Endothelial cell of umbilical vein (primary cell): ENCODE results near the gene MAGI1.

Experiments used
- FOS ChIP-seq: IDR thresholded peaks from 2 replicates; pipeline ENCODE4 v1.6.1; 2011; ENCODE audit warnings: mild to moderate bottlenecking, low read length, moderate library complexity, borderline replicate concordance; ENCODE audit not compliant: insufficient read depth
- JUN ChIP-seq: IDR thresholded peaks from 2 replicates; pipeline ENCODE4 v1.6.1; 2011; ENCODE audit warnings: borderline replicate concordance, low read depth; ENCODE audit not compliant: insufficient read length, insufficient read depth
- MYC ChIP-seq: IDR thresholded peaks from one replicate; pipeline ENCODE4 v1.6.1; 2011; ENCODE audit warnings: mild to moderate bottlenecking, low read depth, low read length
- POLR2A ChIP-seq: IDR thresholded peaks from 2 replicates; pipeline ENCODE4 v1.6.1; 2012; ENCODE audit warnings: low read depth, mild to moderate bottlenecking, control low read depth, low read length
- POLR2AphosphoS5 ChIP-seq: IDR thresholded peaks from 2 replicates; pipeline ENCODE4 v1.6.1; 2012; ENCODE audit warnings: low read depth, mild to moderate bottlenecking, control low read depth, low read length, moderate library complexity; ENCODE audit not compliant: insufficient read depth
- TF ChIP-seq, protein P1 (sequence below), 2 donors: IDR thresholded peaks; 1 replicate in 1 of 2; 2 replicates in 1 of 2; pipeline ENCODE4 v1.5.1; 2011; ENCODE audit warnings: low read length in 2 of 2, mild to moderate bottlenecking in 2 of 2, moderate library complexity in 2 of 2, control low read depth in 1 of 2, inconsistent platforms in 1 of 2, low read depth in 1 of 2; ENCODE audit not compliant: insufficient read depth in 1 of 2; ENCODE audit errors: extremely low read depth in 1 of 2
- TF ChIP-seq, protein P2 (sequence below): IDR thresholded peaks from 2 replicates; pipeline ENCODE4 v1.6.1; 2011; ENCODE audit not compliant: insufficient read depth, insufficient read length

DNA sequence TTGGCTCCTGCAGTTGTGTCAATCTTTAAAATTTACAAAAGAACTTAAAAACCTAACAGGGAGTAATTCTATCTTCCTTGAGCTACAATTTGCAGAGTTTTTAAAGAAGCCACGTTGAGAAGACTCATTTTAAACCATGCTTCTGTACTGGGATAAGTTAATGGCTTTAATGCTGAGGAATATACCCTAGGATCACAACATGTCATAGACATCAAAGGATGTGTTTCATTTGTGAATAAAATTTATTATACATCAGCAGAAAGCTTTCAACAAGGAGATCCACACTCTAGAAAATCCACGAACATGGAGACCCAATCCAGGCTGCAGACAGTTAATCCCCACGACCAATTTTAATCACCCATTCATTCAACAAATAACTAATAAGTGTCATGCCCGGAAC, 297.2 kb downstream of the MAGI1 start:
- no peak for TF ChIP-seq POLR2A
- TF ChIP-seq, protein P1, sequence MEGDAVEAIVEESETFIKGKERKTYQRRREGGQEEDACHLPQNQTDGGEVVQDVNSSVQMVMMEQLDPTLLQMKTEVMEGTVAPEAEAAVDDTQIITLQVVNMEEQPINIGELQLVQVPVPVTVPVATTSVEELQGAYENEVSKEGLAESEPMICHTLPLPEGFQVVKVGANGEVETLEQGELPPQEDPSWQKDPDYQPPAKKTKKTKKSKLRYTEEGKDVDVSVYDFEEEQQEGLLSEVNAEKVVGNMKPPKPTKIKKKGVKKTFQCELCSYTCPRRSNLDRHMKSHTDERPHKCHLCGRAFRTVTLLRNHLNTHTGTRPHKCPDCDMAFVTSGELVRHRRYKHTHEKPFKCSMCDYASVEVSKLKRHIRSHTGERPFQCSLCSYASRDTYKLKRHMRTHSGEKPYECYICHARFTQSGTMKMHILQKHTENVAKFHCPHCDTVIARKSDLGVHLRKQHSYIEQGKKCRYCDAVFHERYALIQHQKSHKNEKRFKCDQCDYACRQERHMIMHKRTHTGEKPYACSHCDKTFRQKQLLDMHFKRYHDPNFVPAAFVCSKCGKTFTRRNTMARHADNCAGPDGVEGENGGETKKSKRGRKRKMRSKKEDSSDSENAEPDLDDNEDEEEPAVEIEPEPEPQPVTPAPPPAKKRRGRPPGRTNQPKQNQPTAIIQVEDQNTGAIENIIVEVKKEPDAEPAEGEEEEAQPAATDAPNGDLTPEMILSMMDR (IDR thresholded peaks at IDR 0.05; ENCODE audit: extremely low read depth in 1 of 2, insufficient read depth in 1 of 2, low read depth in 1 of 2, low read length in 2 of 2) = no peak
- TF ChIP-seq, protein P2, sequence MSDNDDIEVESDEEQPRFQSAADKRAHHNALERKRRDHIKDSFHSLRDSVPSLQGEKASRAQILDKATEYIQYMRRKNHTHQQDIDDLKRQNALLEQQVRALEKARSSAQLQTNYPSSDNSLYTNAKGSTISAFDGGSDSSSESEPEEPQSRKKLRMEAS = no peak
- TF ChIP-seq POLR2AphosphoS5 = no peak
- TF ChIP-seq FOS = no peak
- no peak for TF ChIP-seq MYC
- TF ChIP-seq JUN = no peak
